Heart left ventricle (tissue), 16 donors: ENCODE measurements around the gene SLC25A19. TPM values are rescaled to one million over a fixed set of nuclear protein-coding genes. Genes with fewer than 3 reads are reported as not detected.

Experiments
- ATAC-seq, 4 donors: fragments of 200-7000 bp; cut with Tn5 transposase; one replicate each; pipeline ENCODE4 v1.9.1; 2020 to 2022; ENCODE audit warnings: moderate library complexity in 4 of 4, mild to moderate bottlenecking in 3 of 4, moderate number of reproducible peaks in 1 of 4
- DNase-seq, 5 donors: peaks; one replicate each; pipeline ENCODE4 v3.0.0-alpha.2; 2020
- H3K27ac ChIP-seq, 12 donors: fragments of 200-600 bp; sonication (generic) in 4 of 12; one replicate each; pipeline versions ENCODE4 v1.5.0 to v1.8.0; 2016 to 2022; ENCODE audit warnings: mild to moderate bottlenecking in 2 of 12
- H3K27me3 ChIP-seq, 9 donors: fragments of 200-600 bp; sonication (generic) in 2 of 9; one replicate each; pipeline versions ENCODE4 v1.5.1 to v1.8.0; 2016 to 2022; ENCODE audit warnings: mild to moderate bottlenecking in 3 of 9
- H3K36me3 ChIP-seq, 9 donors: fragments of 200-600 bp; sonication (generic) in 2 of 9; one replicate each; pipeline versions ENCODE4 v1.5.0 to v1.8.0; 2018 to 2022; ENCODE audit warnings: mild to moderate bottlenecking in 2 of 9
- H3K4me1 ChIP-seq, 12 donors: fragments of 200-600 bp; sonication (generic) in 4 of 12; one replicate each; pipeline versions ENCODE4 v1.5.0 to v1.8.0; 2016 to 2022; ENCODE audit warnings: mild to moderate bottlenecking in 3 of 12
- H3K4me3 ChIP-seq, 12 donors: fragments of 200-600 bp; sonication (generic) in 4 of 12; one replicate each; pipeline versions ENCODE4 v1.5.0 to v1.8.0; 2017 to 2022; ENCODE audit warnings: mild to moderate bottlenecking in 9 of 12, moderate library complexity in 4 of 12
- H3K9me3 ChIP-seq, 12 donors: fragments of 200-600 bp; sonication (generic) in 4 of 12; one replicate each; pipeline versions ENCODE4 v1.5.0 to v1.8.0; 2016 to 2022; ENCODE audit warnings: mild to moderate bottlenecking in 1 of 12
- POLR2A ChIP-seq, 2 donors: fragments of 450-650 bp; IDR thresholded peaks; one replicate each; pipeline ENCODE4 v1.6.1; 2017; ENCODE audit warnings: antibody characterized with exemption in 2 of 2, mild to moderate bottlenecking in 2 of 2, moderate library complexity in 2 of 2
- WGBS, 4 donors: extraction: QIAGEN DNeasy Blood & Tissue Kit in 2 of 4; methylation state at CpG; one replicate each; pipeline versions ENCODE4 v1.1.5 to v1.1.7; 2013 to 2018; 5-methylcytosine and 5-hydroxymethylcytosine counted together
- intact Hi-C, 10 donors: fragments of 100-400 bp; cut with DNase I; formaldehyde crosslinking; loops; one replicate each; pipeline versions ENCODE4 v1.11.1 to v1.14.2; 2022
- polyA plus RNA-seq, 2 donors: library from polyadenylated mRNA; stranded (reverse); fragments of 200-250 nt; gene quantifications; one replicate each; pipeline ENCODE4 v1.2.3, GENCODE V29; 2013
- total RNA-seq, 9 donors: library from RNA; depleted of rRNA in 2 of 9; stranded (reverse); fragments of >200 nt in 2 of 9; fragmentation: NEBNext Ultra II Directional in 3 of 9; extraction: Animal tissue kit (Norgen Biotek cat#: 25700) in 3 of 9; gene quantifications; one replicate each; pipeline versions ENCODE4 v1.1.0 to v1.2.4, GENCODE V29; 2016 to 2023
- TF ChIP-seq, protein P1 (sequence below), 12 donors: fragments of 200-600 bp; sonication (generic) in 4 of 12; IDR thresholded peaks; one replicate each; pipeline versions ENCODE4 v1.5.0 to v1.8.0; 2018 to 2022; ENCODE audit warnings: antibody characterized with exemption in 12 of 12, mild to moderate bottlenecking in 5 of 12
- donor health status: ischemic (EF 13 %, LVEDD 7.1; RV severe dilation, severe dysfunction).
- donor health status: healthy with polysubstance abuse.
- donor health status: DM: no; HTN: yes; CAD: no.
- donor health status: DM: no; HTN: no; CAD: no.
- donor health status: ischemic (EF 25% LVEDD 6.9; RV normal size, moderate dysfunction).
- donor health status: ischemic (EF 25% LVEDD 5.7; RV mildly dilated, moderate dysfunction).
- donor health status: healthy.
- donor health status: DM: yes; HTN: yes; CAD: no.
- donor health status: ischemic (EF 35%, LVEDD 5.7; RV mildly dilated, moderate dysfunction).
- donor health status: nonischemic (EF 11% LVEDD 7.7; RV severe dilation, severe dysfunction).
- donor health status: DM: yes; HTN: yes; CAD: no.
- donor health status: PGD.
- donor health status: ischemic (EF 29% LVEDD 5.4; RV normal size, mild dysfunction).
- donor health status: nonischemic (EF 23%, LVEDD 6.1; RV moderate dilation, normal function).

Gene SLC25A19
- total and polyA plus RNA-seq, 11 donors = 7.0 to 27.9 (median 12.6) TPM

DNA sequence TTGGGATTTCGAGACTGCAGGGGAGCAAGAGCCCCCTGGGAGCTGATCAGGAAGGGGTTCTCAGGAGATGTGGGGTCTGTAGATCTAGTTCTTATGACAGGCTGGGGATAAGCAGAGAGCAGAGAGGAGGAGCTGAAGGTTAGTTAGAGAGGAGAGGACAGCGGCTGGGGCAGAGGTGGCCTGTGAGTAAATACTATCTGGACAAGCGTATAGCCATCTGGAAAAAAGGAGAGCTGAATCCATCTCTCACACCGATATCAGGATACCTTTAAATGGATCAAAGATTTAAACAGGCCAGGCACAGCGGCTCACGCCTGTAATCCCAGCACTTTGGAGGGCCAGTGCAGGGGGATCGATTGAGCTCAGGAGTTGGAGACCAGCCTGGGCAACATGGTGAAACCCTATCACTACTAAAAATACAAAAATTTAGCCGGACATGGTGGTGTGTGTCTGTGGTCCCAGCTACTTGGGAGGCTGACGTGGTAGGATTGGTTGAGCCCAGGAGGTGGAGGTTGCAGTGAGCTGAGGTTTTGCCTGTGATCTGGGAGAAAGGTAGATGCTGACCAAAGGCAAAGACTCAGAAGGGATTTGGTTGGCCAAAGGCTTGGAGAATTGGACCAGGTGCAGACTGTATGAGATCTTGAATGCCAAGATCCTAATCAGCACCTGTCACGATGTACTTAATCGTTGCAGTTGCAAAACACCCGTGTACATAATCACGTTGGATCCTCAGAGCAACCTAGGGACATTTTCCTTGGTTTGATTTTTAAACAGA, 18.9 kb upstream of the SLC25A19 start:
- Histone ChIP-seq H3K4me1 (peaks cover 0 to 46% (median 2%) of the 10 kb centered on the region in 12 donors), H3K9me3 (no peaks in the 10 kb centered on the region), H3K27ac (peak overlapping the region in 1 of 12 donors; percentile 95), H3K27me3 (no peaks in the 10 kb centered on the region), H3K36me3 (no peaks in the 10 kb centered on the region), H3K4me3 (no peak overlapping the region)
- ATAC-seq = no peak
- DNase-seq = no peak
- whole genome bisulfite sequencing, 4 donors = 84 to 91% (median 89%) methylated on average over 13 of the region's 13 CpGs
- intact Hi-C loops = no loop called here
- TF ChIP-seq, protein P1, sequence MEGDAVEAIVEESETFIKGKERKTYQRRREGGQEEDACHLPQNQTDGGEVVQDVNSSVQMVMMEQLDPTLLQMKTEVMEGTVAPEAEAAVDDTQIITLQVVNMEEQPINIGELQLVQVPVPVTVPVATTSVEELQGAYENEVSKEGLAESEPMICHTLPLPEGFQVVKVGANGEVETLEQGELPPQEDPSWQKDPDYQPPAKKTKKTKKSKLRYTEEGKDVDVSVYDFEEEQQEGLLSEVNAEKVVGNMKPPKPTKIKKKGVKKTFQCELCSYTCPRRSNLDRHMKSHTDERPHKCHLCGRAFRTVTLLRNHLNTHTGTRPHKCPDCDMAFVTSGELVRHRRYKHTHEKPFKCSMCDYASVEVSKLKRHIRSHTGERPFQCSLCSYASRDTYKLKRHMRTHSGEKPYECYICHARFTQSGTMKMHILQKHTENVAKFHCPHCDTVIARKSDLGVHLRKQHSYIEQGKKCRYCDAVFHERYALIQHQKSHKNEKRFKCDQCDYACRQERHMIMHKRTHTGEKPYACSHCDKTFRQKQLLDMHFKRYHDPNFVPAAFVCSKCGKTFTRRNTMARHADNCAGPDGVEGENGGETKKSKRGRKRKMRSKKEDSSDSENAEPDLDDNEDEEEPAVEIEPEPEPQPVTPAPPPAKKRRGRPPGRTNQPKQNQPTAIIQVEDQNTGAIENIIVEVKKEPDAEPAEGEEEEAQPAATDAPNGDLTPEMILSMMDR (IDR thresholded peaks at IDR 0.05) = no peak
- no peak for TF ChIP-seq POLR2A (IDR thresholded peaks at IDR 0.05)

DNA sequence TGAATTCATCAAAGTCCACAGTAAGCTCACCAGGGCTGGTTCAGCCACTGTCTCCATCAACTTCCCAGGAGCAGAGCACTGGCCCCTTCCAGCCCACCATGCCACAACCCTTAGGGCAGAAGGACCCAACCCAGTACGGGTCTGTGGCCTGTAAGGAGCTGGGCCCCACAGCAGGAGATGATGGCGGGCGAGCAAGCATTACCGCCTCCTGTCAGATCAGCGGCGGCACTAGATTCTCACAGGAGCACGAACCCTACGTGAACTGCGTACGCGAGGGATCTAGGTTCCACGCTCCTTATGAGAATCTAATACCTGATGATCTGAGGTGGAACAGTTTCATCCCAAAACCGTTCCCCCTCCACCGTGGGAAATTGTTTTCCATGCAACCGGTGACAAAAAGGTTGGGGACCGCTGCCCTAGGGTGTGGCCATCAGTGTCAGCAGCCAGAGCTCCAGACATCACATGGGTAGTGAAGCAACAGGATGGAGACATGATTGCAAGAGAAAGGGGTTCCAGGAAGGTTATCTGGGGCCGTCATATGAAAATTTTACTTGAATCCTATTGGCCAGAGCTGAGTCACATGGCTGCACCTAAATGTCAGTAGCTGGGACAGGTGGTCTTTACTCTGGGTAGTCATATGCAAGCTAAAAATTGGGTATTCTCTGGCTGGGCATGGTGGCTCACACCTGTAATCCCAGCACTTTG, 12.4 kb upstream of the SLC25A19 start:
- H3K36me3 ChIP-seq = no peaks in the 10 kb centered on the region
- DNase-seq = no peak
- peak overlapping the region in 1 of 12 donors; percentile 76 for H3K27ac ChIP-seq
- TF ChIP-seq POLR2A (IDR thresholded peaks at IDR 0.05) = no peak
- TF ChIP-seq, protein P1 (IDR thresholded peaks at IDR 0.05) = no peak
- H3K27me3 ChIP-seq = no peaks in the 10 kb centered on the region
- WGBS, 4 donors = 84 to 90% (median 87%) methylated on average over 17 of the region's 17 CpGs
- ATAC-seq = peak in 1 of 4 donors; percentile 38
- peaks cover 0 to 34% (median 0%) of the 10 kb centered on the region in 12 donors for H3K4me1 ChIP-seq
- H3K4me3 ChIP-seq = no peak overlapping the region
- no peaks in the 10 kb centered on the region for H3K9me3 ChIP-seq
- intact Hi-C loops = no loop called here

DNA sequence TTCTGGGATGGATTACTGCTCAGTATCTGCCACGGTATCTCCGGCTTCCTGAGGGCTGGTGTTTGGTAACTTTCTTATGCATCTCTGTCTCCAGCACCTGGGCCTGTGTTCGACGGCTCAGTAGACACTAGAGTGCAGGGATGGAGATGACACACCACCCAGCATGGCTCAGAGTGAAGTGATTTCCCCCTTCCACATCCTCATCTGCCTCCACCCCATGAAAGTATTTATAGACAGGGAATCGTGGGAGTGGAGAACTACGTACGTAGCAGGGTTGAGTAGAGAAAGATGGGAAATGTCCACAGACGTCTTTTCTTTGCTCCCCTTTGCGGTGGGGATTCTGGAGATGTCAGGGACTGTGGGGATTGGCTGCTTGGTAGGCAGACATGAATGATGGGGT, 11.8 kb upstream of the SLC25A19 start:
- H3K4me1 ChIP-seq = peaks cover 0 to 40% (median 0%) of the 10 kb centered on the region in 12 donors
- ATAC-seq = peak in 3 of 4 donors; percentile 37 to 59 (median 52)
- intact Hi-C loops = no loop called here
- DNase-seq = no peak
- H3K27ac ChIP-seq = peak overlapping the region in 1 of 12 donors; percentile 76
- H3K9me3 ChIP-seq = no peaks in the 10 kb centered on the region
- no peaks in the 10 kb centered on the region for H3K27me3 ChIP-seq
- TF ChIP-seq, protein P1 (IDR thresholded peaks at IDR 0.05) = no peak
- TF ChIP-seq POLR2A (IDR thresholded peaks at IDR 0.05) = no peak
- whole genome bisulfite sequencing, 4 donors = 69 to 79% (median 74%) methylated on average over 9 of the region's 9 CpGs
- no peak overlapping the region for H3K4me3 ChIP-seq
- no peaks in the 10 kb centered on the region for H3K36me3 ChIP-seq

DNA sequence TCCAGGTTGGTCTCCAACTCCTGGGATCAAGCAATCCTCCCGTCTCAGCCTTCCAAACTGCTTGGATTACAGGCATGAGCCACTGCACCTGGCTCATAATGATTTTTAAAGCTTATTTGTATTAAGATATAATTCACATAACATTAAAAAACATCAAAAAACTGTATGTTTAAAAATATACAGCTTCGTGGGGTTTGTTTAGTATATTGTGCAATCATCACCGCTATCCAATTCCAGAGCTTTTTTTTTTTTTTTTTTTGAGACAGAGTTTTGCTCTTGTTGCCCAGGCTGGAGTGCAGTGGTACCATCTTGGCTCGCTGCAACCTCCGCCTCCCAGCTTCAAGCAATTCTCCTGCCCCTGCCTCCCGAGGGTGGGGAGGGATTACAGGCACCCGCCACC, 11.0 kb upstream of the SLC25A19 start:
- TF ChIP-seq POLR2A (IDR thresholded peaks at IDR 0.05) = no peak
- TF ChIP-seq, protein P1 (IDR thresholded peaks at IDR 0.05) = no peak
- intact Hi-C loops = no loop called here
- H3K4me1 ChIP-seq = peaks cover 0 to 48% (median 0%) of the 10 kb centered on the region in 12 donors
- H3K27ac ChIP-seq = no peak overlapping the region
- no peaks in the 10 kb centered on the region for H3K27me3 ChIP-seq
- no peak overlapping the region for H3K4me3 ChIP-seq
- ATAC-seq = no peak
- WGBS, 4 donors = 84 to 87% (median 85%) methylated on average over 7 of the region's 7 CpGs
- H3K36me3 ChIP-seq = no peaks in the 10 kb centered on the region
- no peak for DNase-seq
- no peaks in the 10 kb centered on the region for H3K9me3 ChIP-seq
